GOT3 (cell line): ENCODE measurements around the gene NOP10.

ENCODE experiments used
- DNase-seq: peaks from one replicate; lab custom pipeline; 2025; ENCODE audit warnings: mixed read lengths; lab: John Stamatoyannopoulos, UW

NOP10 gene

GRCh38 chr15:34332553-34333120 is 10.3 kb downstream of the NOP10 start:
- no peak for DNase-seq

GRCh38 chr15:34331809-34332208 is 11.1 kb downstream of the NOP10 start:
- no peak for DNase-seq

- no peak for DNase-seq
These were observed 12.7 kb downstream of the NOP10 start for GRCh38 chr15:34330279-34330678.

GRCh38 chr15:34329006-34329405 is 13.9 kb downstream of the NOP10 start:
- no peak for DNase-seq

- no peak for DNase-seq
These were observed 15.0 kb downstream of the NOP10 start for GRCh38 chr15:34327906-34328305.

- DNase-seq, result no peak
These were observed 17.6 kb downstream of the NOP10 start for GRCh38 chr15:34325368-34325767.

GRCh38 chr15:34324933-34325332 is 18.0 kb downstream of the NOP10 start:
- DNase-seq, result no peak

- DNase-seq, result no peak
These were observed 19.7 kb downstream of the NOP10 start for GRCh38 chr15:34323217-34323616.

GRCh38 chr15:34318277-34319079 is 24.5 kb downstream of the NOP10 start:
- DNase-seq, result no peak

- no peak for DNase-seq
These were observed 28.1 kb downstream of the NOP10 start for GRCh38 chr15:34314491-34315490.

GRCh38 chr15:34311563-34311962 is 31.4 kb downstream of the NOP10 start:
- no peak for DNase-seq

GRCh38 chr15:34304613-34305012 is 38.3 kb downstream of the NOP10 start:
- no peak for DNase-seq

GRCh38 chr15:34301058-34301457 is 41.9 kb downstream of the NOP10 start:
- no peak for DNase-seq

GRCh38 chr15:34297059-34297458 is 45.9 kb downstream of the NOP10 start:
- DNase-seq, result no peak

- DNase-seq, result no peak
These were observed 50.3 kb downstream of the NOP10 start for GRCh38 chr15:34292621-34293020.
